GM21381 (cell line): Measurements from ENCODE around the gene IDI1.
"Not testable (repeated sequence)": the region's sequence is repeated elsewhere in the genome, so short reads cannot be mapped to it uniquely, and the experiment has no call there.

Source experiments
- ATAC-seq: cut with Tn5 transposase; IDR thresholded peaks from one replicate; pipeline ENCODE4 v1.9.1; 2021; ENCODE audit warnings: mild to moderate bottlenecking, moderate library complexity; ENCODE audit not compliant: unreplicated experiment

Gene IDI1

GRCh38 chr10:1048732-1049424, at the start of gene IDI1:
IDI1 (minus strand) TSS chr10:1049119; CDS start chr10:1049003, 116 bp downstream.
- ATAC-seq, result peak; percentile 80

- no peak for ATAC-seq
Observed at GRCh38 chr10:1097436-1097835, 48.5 kb upstream of the IDI1 start.

GRCh38 chr10:1096287-1096889, 47.5 kb upstream of the IDI1 start:
- ATAC-seq, result no peak

- ATAC-seq, result no peak
Observed at GRCh38 chr10:1095498-1095897, 46.6 kb upstream of the IDI1 start.

GRCh38 chr10:1094112-1095057, 45.5 kb upstream of the IDI1 start:
- ATAC-seq, result no peak

- ATAC-seq, result no peak
Observed at GRCh38 chr10:1093696-1094095, 44.8 kb upstream of the IDI1 start.

- no peak for ATAC-seq
Observed at GRCh38 chr10:1090696-1091095, 41.8 kb upstream of the IDI1 start.

- no peak for ATAC-seq
Observed at GRCh38 chr10:1089017-1089689, 40.2 kb upstream of the IDI1 start.

GRCh38 chr10:1086787-1087186, 37.9 kb upstream of the IDI1 start:
- no peak for ATAC-seq

GRCh38 chr10:1085258-1085657, 36.3 kb upstream of the IDI1 start:
- no peak for ATAC-seq

GRCh38 chr10:1084011-1084950, 35.4 kb upstream of the IDI1 start:
- ATAC-seq, result no peak

- ATAC-seq, result no peak
Observed at GRCh38 chr10:1083581-1083980, 34.7 kb upstream of the IDI1 start.

- no peak for ATAC-seq
Observed at GRCh38 chr10:1078668-1079067, 29.7 kb upstream of the IDI1 start.

GRCh38 chr10:1074748-1075308, 25.9 kb upstream of the IDI1 start:
- ATAC-seq, result no peak

- no peak for ATAC-seq
Observed at GRCh38 chr10:1074052-1074747, 25.3 kb upstream of the IDI1 start.

- no peak for ATAC-seq
Observed at GRCh38 chr10:1070919-1071318, 22.0 kb upstream of the IDI1 start.

- no peak for ATAC-seq
Observed at GRCh38 chr10:1068380-1069361, 19.8 kb upstream of the IDI1 start.

GRCh38 chr10:1066734-1067133, 17.8 kb upstream of the IDI1 start:
- not testable (repeated sequence) for ATAC-seq
